HuH-7.5 (cell line): Measurements from ENCODE around the gene KRCC1.

Source experiments
- DNase-seq: peaks from one replicate; pipeline ENCODE4 v3.0.0; 2011; ENCODE audit warnings: low spot score

Gene KRCC1

DNA sequence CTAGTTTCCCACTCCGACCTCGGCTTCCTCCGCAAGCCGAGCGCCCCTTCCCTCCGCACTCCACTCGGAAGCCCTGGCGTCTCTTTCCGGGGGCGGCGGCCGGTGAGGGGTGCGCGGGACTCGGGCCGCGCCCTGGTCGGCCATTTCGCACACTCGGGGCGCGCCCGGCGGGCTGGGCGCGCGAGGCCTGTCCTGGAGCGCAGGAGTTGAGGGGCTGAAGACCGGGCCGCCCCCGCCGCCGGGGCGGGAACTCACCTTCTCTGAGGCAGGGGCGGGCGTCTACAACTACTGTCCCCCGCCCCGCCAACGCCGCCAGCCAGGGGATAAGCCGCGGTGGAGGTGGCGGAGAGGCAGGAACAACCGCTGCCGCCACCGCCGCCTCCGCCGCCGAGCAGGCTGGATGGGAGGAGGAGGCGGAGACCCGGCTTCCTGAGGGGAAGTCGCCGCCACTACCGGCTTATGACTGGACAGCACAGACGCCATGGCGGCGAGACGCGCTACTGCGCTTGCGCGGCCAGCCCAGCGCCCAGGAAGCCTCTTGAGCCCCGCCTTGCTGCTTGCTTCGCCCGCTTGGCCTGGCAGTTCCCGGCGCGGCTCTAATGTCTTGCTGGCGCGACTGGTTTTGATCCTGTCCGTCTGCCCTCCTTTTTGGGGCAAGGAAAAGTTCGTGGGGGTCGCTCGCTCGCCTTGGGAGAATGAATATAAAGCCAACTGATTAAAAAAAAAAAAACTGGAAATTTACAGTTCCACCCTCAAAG is at the start of gene KRCC1:
Gene KRCC1 (minus strand): TSS at position 413 of the 758 bp plus-strand sequence. CDS start 27,220 bp downstream, outside the sequence.
- DNase-seq: peak; percentile 87

DNA sequence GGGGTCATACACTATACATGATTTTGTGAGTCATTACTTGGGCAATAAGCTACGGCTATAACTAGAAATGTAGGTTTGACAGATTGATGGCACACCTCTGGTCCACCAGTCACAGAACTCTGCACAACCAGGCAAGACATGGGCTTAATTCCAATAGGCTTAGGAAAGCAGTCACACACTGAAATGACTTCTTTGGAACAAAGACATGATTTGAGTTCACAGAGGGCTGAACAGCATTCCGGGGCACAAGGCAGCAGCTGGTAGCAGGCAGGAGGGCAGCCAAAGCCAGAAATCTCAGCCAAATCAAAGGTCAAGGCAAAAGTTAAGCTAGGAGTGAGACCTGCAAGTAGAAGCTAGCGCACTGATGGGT is 44.9 kb upstream of the KRCC1 start:
- no peak for DNase-seq

DNA sequence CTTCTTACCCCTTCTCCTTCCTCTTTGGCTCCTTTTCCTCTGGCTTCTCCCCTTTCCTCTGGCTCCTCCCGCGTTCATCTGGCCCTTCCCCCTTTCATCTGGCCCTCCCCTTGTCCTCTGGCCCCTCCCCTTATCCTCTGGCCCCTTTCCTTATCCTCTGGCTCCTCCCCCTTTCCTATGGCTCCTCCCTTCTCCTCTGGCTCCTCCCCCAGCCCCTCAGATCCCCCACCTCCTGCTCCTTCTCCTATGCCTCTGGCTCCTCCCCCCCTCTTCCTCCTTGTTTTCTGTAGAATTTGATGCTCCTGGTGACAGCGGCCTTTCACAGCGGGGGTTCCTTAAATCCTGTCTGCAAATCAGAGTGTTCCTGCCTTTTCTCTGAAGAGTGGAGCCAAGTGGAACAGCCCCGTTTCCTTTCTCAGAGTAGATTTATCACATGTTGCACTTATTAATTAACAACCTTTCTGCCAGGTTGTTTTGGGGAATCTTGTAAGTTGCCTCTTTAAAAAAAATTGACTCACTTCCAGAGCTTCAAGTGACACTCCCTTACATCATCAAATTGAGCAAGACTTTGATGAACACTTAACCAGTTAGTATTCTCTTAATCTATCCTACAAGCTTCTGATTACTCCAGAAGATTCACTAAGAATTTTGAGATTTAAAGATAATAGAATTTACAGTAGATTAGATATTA is 44.4 kb upstream of the KRCC1 start:
- no peak for DNase-seq

DNA sequence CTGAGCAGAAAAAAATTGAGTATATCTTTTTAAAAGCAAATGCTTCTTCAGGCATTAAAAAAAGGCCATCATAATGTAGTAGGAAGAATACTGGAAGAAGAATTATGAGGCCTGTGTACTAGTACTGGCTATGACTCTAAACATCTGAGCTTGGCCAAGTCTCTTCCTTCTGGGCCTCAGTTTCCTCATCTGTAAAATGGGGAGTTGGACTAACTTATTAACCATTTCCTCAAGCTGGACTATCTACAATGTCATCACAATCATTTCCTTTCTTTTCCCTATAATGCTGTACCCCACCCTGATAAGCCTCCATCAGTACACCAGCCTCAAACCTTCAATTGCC is 42.9 kb upstream of the KRCC1 start:
- DNase-seq: no peak

DNA sequence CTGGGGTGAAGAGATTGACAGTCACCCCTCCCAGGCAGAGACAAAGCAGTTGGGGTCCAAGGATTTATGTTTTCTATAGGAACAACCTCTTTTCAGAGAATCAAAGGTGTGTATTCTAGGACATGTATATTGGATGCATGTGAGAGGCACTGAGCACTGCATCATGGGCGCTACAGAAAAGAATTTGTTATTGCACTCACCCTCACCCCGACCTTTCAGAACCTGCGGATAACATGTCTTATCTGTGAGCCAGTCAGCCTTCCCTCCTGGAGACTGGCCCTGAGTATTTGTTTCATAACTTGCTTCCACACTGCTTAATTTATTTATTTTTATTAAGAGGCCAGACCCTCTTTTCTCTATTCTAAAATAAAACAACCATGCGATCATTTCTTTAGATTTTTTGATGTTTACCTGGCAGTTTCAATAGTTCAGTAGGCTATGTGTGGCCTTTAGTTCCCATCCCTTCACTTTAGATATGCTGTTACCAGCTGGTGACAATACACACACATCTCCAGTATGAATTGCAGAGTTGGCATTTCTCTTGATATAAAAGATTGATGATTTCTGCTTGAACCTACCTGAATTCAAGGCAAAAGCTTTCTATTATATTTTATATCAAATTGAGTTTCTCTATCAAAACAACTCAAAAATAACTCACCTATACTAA is 42.4 kb upstream of the KRCC1 start:
- no peak for DNase-seq

DNA sequence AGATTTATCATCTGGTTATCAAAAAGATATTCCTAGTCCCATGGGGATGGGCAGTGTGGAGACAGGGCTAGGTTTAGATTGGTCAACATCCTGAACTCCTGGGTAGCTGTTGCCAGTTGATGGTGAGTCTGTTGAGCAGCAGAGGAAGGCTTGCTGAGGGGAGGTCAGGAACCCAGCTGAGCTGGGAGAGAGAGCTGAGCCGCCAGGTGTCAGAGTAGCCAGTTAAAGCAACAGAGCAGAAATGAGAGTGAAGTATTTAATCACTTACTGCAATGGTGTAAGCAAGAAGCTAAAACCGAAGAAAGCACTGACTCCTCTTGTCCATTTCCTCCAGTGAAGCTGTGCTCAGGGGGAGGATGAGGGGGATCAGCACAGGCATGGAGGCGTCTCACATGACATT is 41.6 kb upstream of the KRCC1 start:
- DNase-seq: no peak

DNA sequence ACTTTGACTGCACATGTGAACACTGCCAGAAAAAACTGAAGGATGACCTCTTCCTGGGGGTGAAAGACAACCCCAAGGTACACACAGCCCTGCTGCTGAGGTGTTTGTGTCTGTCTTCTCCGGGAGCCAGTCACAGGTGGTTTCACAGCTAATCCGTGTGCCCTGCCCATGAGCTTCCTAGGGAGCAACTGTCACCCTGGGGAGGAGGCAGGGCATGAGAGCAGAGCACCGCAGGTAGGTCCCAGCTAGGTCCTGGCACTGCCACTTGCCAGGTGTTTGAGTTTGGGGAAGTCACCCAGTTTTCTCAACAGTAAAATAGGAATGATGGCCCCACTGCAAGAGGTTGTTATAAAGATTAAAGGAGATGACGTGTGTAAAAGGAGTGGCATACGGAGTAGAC is 41.1 kb upstream of the KRCC1 start:
- no peak for DNase-seq

DNA sequence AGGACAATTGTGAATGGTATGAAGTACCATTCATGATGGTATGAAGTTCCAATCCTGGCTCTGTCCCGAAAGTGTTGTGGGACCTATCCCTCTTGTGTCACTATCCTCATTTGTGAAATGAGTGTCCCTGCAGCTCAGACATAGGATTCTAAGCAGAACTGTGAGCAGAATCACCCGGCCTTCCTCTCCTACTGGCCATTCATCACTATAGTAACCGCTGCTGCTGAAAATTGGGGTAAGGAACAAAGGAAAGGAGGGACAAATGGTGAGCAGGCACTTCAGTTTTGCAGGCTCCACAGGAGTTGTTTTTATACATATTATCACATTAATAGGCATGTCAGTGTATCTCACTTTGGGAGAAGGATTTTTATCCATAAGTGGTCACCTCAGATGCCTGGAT is 39.4 kb upstream of the KRCC1 start:
- DNase-seq: no peak

DNA sequence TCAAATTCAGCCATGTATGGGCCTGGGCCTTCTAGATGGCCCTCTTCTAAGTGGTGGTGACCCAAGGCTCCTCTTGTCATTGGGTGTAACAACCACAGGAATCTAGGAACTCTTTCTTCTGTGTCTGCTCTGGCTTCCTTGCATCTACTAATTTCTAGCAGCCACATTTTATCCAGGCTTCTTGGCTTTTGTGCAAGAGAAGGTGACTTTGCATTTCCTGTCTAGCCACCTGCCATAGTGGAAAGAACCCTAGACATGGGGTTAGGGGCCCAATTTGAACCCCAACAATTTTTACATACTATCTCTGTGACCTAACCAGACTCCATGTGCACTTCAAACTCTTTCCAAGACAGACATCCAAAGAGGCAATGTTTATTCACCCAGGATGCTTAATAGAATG is 37.2 kb upstream of the KRCC1 start:
- no peak for DNase-seq

DNA sequence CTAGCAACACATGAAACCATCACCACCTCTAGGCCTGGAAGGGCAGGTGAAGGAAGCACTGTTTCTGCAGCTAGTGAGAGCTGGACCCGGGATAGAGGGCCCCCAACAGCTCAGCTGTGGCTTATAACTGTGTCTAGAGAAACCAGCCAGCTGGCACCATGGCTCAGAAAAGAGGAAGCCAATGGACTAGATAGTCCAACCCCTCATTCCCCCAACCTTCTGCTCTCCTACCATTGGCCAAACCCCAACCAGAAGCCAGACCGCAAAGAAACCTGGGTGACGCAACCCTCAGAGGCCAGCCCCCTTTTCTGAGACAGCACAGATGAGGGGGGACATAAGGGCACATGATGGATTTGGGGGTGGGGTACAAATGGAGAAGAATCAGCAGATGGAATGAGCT is 36.4 kb upstream of the KRCC1 start:
- no peak for DNase-seq

DNA sequence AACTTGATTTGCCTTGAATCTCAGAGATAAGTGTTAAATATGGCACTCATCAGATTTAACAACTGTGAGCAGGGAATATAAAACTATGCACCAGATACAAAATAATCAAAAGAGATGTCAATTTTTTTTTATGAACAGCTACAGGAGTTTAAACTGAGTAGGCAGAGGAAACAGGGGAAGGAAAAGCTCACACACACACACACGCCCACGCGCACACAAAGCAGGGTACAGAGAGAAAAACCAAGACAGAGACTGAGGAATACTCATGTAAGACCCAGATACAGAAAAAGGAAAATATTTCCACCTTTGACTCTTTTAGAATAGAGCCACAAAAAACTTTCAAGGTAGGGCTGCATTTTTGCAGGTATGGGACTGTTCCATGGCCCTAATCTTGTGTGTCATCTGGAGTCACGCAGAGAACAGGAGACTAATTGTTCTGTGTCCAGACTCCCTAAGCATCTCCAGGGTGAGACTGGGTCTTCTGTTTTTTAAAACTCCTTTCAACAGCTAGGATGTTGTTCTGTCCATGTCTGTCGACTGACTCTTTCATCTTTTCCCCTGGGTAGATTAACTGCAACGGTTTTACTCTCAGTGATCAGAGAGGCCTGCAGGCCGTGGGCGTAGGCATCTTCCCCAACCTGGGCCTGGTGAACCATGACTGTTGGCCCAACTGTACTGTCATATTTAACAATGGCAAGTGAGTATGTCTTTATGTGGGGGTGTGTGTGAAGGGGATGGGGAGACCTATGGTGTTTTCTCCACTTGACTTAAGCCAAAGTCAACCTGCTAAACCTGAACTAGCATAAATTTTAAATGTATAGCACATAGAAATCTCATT is 35.1 kb upstream of the KRCC1 start:
- DNase-seq: no peak

DNA sequence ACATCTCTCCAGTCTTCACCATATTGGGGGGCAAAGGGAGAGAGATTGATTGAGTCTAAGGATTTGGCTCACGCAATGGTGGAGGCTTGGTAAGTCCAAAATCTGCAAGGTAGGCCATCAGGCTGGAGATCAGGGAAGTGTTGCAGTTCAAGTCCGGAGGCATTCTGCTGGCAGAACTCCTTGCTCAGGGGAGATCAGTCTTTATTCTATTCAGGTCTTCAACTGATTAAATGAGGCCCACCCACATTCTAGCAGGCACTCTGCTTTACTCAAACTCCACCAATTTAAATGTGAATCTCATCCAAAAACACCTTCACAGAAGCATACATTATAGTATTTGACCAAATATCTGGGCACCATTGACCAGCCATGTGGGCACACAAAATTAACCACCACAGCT is 33.4 kb upstream of the KRCC1 start:
- DNase-seq: no peak

DNA sequence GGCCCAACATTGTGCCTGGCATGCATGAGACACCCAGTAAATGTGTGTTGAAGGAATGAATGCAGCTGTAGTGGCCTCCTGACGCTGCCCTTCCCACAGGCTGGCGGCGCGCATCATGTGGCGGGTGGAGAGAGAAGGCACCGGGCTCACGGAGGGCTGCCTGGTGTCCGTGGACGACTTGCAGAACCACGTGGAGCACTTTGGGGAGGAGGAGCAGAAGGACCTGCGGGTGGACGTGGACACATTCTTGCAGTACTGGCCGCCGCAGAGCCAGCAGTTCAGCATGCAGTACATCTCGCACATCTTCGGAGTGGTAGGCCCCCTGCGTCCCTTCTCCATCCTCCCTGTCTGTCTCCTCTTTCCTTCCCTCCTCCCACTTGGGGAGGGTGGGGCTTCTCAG is 32.2 kb upstream of the KRCC1 start:
- no peak for DNase-seq

DNA sequence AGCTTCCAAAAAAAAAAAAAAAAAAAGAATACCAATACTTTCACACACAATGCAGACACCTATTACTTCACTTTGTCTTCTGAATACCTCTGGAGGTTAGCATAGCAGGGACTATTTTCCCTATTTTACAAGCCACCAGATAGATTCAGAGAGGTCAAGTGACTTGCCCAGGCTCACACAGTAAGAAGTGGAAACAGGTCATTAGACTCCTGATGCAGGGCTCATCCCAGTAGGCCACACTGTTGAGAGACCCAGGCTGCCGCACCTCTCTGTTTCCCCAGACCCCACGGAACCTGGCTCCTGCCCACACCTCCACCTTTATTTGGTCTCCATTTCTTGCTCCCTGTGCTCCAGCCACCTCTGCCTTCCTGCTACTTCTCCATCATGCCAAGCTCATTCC is 31.5 kb upstream of the KRCC1 start:
- DNase-seq: no peak

DNA sequence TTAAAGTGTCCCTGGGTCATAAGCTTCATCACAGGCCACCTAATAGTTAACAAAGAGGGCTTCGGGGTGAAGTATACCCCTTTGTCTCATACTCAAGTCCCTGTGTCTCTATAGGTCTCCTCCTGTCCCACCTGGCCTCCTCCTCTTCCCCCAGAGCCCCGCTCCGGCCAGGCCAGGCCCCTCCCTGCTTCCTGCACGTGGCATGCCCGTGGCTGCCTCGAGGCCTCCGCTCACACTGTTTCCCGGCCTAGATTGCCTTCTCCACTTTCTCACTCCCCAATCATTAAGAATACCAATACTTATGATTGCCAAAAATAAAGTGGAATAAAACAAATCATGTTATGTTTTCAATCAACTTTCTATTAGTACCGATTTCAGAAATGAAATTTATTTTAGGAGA is 30.8 kb upstream of the KRCC1 start:
- DNase-seq: no peak

DNA sequence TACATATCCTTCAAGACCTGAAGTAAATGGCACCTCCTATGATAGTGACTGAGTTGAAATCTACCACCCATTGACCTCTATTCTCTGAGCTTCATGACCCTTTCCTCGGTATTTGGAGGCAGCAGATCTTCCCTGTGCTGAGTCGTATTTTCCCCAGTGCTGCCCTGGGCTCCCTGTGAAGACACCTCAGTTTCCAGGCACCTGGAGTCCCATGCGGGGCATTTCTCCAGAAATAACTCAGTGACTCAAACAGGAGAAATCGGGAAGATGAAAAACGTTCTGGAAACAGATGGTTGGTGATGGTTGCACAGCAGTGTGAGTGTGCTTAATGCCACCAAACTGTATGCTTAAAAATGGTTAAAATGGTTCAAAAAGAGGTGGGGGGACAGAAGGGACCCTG is 30.0 kb upstream of the KRCC1 start:
- DNase-seq: no peak

DNA sequence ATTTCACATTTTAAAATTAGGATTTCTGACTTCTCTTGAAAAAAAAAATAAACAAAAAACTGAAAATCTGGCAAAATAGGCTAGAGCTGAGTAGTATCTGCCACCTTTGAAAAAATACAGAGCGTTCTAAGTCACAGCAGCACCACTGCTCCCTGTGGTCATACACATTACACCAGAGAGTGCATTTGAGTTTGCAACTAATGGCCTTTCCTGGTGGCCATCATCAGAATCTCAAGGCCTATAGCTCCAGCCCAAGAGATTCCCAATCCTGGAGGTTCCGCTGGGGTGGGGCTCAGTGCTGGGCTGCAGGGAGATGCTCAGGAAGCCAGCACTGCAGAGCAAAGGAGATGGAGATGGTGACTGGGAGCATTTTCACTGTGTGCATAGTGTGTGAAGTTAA is 29.5 kb upstream of the KRCC1 start:
- no peak for DNase-seq

DNA sequence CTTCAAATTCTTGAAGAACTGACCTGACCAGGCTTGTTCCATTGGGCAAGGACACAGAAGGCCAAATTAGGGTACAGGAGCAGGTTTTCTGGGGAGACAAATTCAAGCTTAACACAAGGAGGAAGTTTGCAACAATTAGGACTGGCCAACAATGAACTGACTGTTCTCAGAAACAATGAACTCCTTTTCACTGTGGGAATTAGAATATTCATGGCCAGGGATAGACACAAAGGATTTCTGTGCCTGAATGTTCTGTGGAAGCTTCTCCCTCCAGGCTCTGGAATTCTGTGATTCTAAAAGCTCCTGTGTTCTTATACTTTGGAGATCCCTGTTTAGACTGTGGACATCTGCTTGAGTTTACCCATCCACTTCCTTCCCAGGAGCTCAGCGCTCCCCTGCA is 27.2 kb upstream of the KRCC1 start:
- no peak for DNase-seq

DNA sequence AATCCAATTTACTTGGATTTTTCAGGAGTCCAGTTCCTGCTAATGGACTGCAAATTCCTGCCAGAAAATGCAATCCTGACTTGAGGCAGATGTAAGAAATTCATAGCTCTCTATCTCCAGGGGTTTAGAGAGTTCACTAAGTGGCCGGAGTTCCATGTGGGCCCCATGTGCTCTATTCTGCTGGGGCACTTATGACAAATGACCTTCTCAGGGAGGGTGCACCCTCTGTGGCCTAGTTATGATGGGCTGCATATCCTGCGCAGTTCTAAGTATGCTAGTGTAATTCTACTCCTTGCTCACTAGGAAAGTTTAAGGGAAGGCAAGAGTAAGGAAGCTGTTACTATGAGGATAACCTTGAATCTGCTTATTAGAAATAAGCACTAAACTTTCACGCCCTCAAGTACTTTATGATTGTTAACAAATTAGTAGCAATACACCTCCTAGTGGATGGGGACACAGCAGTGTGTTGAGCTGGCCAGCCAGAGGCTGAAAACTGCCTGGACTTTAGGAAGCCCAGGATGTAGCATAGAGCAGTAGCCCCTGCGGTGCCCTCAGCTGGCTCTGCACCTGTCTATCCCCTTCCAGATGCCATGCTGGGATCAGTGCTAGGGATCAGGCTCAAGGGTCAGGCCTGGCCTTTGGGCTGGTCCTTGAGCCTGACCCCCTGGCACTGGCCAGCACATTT is 26.5 kb upstream of the KRCC1 start:
- DNase-seq: no peak

DNA sequence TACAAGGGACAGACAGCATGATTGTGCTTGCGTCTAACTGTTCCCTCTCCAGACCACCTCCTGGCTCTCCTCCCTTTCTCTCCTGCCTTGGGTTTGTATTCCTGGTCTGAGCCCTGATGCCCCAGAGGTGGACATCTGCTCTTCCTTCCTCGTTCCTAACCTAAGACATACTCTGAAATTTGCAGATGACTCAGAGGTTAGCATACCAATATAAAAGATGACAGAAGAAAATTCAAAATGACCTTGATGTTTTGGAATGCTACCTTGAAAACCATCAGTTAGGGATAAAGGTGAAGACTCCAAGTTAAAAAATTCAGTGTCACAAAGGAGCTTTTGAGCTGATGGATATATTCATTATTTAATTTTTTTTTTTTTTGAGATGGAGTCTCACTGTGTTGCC is 25.0 kb upstream of the KRCC1 start:
- no peak for DNase-seq

DNA sequence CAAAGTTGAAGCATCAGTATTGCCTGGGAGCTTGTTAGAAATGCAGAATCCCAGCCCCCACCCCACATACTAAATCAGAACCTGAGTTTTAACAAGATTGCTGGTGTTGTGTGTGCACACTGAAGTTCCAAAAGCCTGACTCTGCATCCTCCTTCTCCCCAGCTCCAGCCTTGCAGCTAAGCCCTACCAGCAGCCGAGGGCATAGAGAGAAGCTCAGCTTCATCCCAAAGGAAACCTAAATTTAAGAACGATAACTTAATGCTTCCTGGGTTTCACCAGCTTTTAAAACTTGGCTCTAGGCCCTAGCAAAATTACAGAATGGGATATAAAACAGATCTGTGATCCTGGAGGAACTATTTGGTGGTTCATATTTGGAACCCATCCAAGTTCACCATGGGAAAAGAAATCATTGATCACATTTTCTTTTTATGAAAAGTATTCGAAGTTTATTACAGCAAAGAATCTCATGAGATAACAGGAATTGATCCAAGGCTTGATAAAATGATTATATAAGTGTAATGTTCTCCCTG is 23.1 kb upstream of the KRCC1 start:
- DNase-seq: no peak

DNA sequence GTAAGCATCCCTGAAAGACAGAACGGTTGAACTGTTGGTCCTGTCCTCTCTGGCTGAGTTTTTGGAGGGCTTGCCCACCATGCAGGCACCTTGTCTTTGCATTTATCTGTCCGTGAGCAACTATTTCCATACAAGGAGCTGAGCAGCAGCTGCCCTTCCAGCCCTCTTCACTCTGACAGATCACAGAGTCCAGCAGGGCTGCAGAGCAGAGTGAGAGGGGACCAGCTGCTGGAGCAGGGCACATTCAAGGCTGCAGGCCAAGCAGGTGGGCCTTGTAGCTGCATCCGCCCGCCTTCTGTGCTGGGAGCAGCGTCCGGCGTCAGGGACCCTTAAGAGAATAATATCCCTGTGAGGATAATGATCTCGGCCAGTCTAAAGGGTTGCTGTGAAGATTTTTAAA is 21.5 kb upstream of the KRCC1 start:
- no peak for DNase-seq
